Adrenal gland (tissue), 5 donors: ENCODE data around the gene MYL9.

Source experiments
- CTCF ChIP-seq, 6 experiments: fragments of 450-650 bp in 4 of 6; fragments of 200-600 bp in 2 of 6; sonication (generic) in 1 of 6; IDR thresholded peaks; 1 replicate in 5 of 6; 2 replicates in 1 of 6; pipeline versions ENCODE4 v1.5.1 to v1.8.0; 2016 to 2021; ENCODE audit warnings: antibody characterized with exemption in 6 of 6, mild to moderate bottlenecking in 2 of 6, moderate library complexity in 1 of 6
- POLR2A ChIP-seq, 2 donors: fragments of 450-650 bp; IDR thresholded peaks; one replicate each; pipeline ENCODE4 v1.6.1; 2017; ENCODE audit warnings: antibody characterized with exemption in 2 of 2, mild to moderate bottlenecking in 2 of 2, moderate library complexity in 1 of 2
- donor health status: DM: no; HTN: no; CAD: no.

DNA sequence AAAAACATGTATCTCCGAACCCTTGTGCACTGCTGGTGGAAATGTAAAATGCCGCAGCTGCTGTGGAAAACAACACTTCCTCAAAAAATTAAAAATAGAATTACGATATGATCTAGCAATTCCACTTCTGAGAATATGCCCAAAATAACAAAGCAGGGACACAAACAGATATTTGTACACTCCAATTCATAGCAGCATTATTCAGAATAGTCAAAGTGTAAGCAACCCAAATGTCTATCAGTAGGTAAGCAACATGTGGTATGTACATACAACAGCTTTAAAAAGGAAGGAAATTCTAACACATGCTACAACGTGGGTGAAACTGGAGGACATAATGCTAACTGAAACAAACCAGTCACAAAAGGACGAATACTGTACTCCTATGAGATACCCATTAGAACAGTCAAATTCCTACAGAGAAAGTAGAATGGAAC, 58.6 kb downstream of the MYL9 start:
- TF ChIP-seq CTCF (IDR thresholded peaks at IDR 0.05) = no peak
- no peak for TF ChIP-seq POLR2A (IDR thresholded peaks at IDR 0.05)
